NOMO-1 (cell line): ENCODE data around the gene PABPN1.
"Not testable (repeated sequence)": the region's sequence is repeated elsewhere in the genome, so short reads cannot be mapped to it uniquely, and the experiment has no call there.

Experiments
- DNase-seq, 2 experiments: peaks; one replicate each; lab custom pipeline; 2025; ENCODE audit not compliant: unreplicated experiment in 2 of 2; lab: John Stamatoyannopoulos, UW

The PABPN1 gene

DNA sequence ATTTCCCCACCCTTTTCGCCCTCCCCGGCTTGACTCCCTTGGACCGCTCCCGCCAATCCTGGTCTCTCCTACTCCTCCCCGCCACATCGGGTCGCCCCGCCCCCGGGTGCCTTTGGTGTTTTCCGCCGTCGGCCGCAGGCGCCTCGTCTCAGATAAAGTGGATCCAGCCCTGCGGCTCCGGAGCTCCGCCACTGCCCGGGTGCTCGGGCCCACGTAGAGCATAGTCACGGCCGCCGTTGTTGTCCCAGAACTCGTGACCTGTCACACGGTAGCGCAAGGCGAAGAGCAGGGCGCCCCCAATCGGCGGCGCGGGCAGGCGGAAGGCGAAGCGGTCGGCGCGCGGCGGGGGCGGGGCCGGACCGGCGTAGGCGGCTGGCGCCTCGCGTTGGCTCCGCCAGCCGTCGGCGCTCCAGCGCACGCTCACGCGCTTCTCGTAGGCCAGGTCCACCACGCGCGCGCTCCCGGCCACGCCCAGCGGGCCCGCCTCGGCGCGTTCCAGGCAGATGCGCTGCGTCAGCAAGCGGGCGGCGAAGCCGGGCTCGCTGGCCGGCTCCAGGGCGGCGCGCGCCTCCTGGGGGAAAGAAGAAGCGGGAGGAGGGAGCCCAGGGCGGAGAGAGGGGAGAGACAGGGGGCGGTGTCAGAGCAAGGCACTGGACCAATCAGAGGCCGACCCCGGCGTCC is 19.8 kb upstream of the PABPN1 start:
- DNase-seq: peak; percentile 96 to 100

GRCh38 chr14:23301969-23302289 is 19.3 kb upstream of the PABPN1 start:
- no peak for DNase-seq

DNA sequence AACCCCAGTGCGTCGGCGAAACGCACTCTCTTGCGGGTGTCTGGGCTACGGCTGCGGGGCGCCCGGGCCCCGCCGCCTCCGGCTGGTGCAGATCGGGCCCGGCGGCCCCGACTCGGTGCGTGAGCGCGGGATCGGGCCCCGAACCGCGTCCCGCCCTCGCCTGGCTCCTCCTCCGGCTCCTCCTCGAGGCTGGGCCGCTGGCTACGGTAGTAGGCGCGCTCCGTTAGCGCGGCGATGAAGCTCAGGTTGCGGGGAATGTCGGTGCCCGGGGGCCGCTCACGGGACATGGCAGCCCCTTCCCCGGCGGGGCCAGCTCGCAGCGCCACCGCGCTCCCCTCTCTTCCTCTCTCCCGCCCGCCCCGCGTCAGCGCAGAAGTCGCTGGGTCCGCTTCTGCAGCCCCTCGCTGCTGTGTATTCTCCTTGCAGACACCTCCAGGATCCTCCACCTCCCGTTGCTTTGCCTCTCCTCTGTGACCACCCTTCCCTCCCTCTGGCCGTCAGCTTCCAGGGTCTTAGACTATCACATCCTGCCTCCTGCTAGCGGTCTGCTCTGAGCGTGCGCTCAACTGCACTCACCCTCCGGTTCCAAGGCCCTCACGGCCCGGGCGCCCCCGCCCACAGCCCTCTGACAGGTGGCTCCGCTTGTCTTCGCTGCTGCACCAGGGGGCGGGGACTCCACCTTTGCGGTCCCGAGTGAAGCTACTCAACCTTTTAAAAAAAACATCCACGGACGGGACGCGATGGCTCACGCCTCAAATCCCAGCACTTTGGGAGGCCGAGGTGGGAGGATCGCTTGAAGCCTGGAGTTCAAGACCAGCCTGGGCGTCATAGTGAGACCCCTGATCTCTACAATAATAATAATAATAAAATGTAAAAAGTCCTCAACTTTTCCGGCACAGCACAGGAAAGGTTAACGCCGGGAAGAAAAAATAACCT is 18.7 kb upstream of the PABPN1 start, which contains the start of gene PPP1R3E:
Gene PPP1R3E (minus strand): TSS at position 570 of the 936 bp plus-strand sequence. CDS start 283 bp downstream, at position 287.
- peak; percentile 40 to 52 for DNase-seq

DNA sequence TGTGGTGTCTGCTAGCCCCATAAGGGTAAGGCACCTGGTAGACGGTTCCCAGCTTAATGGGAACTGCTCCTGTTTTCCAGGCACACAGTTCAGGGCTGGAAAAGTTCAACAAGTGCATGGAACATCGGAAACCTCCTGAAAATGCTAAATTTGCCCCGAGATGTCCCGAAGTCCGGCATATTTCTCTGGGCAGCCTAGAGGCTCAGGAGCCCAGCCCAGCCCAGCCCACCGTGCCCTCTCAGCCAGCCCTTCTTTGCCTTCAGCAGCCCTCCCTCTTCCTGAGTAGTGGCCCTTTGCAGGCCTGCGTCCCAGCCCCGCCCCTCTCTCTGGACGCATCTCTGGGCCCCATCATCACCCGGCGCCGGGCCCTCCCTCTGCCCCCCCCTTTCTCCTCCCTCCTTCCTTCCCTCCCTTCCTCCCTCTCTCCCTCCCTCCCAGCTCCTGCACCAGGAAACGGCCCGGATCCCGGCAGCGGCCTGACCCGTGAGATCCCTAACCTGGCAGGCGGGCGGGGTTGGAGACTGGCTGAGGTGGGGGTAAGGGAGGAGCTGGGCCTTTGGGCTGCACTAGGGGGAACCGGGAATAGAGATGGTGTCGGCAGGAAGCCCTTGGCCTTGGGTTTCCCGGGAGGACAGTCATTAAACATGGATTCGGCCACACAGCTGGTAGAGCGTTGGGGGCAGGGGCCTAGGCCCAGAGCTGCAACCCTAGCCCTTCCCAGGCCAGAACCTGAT is 14.7 kb upstream of the PABPN1 start, which contains the start of gene BCL2L2:
Gene BCL2L2 (plus strand): TSS at position 422 of the 734 bp plus-strand sequence. CDS start 935 bp downstream, outside the sequence.
- peak; percentile 56 to 76 for DNase-seq

DNA sequence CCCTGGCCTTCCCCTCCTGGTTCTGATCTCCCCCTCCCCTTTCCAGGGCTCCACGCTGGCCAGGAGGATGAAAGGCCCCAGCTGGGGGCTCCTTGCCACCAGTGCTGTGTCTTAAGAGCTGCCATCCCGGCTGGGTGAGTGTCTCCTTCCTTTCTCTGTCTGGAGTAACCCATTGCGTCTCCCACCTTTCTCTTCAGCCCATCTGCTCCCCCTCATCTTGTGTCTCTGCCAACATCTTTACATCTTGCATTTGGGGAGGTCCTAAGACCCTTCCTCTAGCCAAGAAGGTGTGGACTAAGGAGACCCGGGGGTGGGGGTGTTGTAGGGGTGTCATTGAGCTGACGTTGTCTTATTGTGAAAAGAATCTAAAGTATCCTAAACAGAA is 14.1 kb upstream of the PABPN1 start:
- no peak for DNase-seq

DNA sequence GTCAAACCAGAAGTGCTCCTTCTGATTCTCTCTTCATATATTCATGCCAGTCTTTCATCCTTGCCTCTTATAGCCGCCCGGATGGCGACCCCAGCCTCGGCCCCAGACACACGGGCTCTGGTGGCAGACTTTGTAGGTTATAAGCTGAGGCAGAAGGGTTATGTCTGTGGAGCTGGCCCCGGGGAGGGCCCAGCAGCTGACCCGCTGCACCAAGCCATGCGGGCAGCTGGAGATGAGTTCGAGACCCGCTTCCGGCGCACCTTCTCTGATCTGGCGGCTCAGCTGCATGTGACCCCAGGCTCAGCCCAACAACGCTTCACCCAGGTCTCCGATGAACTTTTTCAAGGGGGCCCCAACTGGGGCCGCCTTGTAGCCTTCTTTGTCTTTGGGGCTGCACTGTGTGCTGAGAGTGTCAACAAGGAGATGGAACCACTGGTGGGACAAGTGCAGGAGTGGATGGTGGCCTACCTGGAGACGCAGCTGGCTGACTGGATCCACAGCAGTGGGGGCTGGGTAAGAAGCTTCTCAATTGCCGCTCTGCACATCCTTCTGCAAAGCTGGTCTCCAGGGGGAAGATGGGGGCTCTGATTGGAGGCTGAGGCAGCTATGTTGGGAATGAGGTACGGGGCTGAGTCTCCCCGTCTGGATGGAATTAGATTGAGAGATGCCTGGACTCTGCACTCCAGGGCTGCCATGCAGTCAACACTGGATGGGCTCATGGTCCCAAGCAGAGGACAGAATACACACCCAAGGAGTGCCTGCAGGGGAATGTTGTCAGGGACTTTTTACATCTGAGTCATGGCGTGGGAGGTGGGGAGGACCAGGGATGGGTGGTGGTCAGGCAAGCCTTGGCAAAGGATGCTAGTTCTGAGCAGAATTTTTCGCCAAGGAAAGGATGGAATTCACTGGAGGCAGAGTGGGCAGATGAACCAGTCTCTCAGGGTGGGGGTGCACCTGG is 13.3 kb upstream of the PABPN1 start:
- DNase-seq: no peak

- no peak for DNase-seq
Observed at GRCh38 chr14:23308721-23309445, 12.4 kb upstream of the PABPN1 start.

DNA sequence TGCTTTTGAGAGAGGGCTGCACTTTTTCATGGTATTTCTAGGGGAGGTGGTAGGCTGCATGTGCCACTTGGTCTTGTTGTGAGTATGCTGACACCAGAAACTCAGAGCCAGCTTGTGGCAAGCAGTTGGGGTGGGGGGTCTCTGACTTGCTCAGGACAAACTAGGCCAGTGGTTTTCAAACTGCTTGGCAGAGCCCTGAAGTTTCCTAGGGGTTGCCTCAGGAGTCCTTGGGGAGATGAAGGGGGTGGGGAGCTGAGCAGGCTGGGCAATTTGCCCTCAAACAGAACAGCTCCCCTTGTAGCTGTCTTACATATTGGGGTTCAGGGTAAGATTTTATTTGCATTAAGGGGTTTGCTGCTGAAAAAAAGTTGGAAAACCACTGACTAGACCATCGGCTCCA is 10.7 kb upstream of the PABPN1 start:
- DNase-seq: no peak

DNA sequence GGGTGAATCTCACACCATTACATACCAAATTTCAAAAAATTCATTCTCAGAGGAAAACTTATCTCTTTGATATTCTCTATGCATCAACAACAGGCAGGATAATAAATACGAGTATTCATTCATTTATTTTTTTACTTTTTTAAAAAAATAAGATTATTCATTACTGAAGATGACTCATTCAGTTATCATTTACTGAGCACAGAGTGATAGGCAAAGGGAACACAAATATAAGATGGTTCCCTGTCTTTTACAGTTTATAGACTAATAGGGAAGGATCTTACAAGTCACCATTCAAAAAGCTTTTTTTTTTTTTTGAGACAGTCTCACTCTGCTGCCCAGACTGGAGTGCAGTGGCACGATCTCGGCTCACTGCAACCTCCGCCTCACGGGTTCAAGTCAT is 5.0 kb upstream of the PABPN1 start:
- no peak for DNase-seq

DNA sequence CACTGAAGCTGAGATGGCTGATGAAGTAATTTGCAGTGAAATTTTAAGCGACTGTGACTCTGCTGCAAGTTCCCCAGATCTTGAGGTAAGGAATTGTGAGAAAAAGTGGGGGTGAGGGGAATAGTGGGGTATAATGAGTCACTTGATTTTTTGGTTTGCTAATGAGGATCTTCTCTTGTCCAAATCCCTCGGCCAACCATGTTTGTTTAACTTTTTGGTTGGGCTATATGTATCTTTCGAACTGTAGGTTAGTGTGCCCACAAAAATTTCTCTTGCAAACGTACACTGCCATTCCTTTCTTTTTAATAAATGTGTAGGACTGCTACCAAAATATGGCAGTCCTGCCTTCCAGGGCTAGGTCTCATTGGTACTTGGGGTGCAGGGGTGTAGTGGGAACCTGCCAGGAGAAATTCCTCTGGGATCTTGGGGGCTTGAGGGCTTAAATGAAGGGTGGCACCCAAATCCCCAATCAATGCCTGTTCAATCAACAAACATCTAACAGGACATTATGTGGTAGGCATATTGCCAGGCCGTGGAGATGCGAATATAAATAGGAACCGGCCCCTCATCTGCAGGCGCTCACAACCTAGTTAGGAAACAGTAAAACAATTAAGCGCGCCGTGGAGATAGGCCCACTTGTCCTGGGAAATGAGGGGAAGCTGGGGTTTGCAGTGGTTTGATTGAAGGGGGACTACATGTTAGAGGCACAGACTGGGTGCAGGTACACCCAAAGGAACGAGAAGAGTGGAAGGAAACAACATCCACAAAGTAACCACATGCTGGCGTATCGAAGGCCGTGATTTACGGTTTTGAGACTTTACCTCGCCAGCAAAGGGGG is 1.3 kb upstream of the PABPN1 start:
- no peak for DNase-seq

- peak; percentile 19 to 25 for DNase-seq
Observed at GRCh38 chr14:23321572-23322547, 603 bp downstream of the PABPN1 start.

DNA sequence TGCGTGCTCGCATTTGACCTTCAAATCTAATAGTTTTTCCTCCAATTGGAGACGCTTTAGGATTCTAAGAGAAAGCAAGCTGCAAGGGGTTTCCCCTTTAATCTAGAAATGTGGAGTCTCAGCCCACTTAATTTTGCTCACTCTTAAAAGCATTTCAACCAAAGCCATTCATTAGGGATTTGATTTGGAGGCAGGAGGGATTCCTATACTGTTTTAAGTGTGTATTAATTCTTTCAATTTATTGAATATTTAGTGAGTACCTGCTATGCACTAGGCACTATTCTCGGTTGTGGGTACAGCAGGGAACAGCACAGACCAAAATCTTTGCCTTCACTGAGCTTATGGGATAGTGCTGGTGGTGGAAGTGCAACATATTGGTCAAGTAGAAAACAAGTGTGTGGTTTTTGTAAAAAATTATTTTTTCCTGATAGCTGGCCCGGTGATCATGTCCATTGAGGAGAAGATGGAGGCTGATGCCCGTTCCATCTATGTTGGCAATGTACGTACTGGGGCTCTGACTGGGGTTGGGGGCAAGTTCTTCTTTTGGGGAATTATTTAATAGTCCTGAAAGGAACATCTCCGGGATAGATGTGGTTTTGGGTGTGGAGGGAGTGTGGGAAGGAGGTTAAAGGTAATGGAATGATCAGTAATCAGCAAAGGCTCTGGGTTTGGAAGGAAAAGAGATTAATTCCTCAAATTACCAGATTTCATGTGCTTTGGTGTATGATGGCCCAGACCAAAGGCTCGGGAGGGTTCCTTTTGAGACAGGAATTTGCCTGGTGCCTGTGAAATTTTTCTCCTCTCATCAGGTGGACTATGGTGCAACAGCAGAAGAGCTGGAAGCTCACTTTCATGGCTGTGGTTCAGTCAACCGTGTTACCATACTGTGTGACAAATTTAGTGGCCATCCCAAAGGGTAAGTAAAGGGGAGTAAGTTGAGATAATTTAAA is 1.6 kb downstream of the PABPN1 start:
- peak in 1 of 2 experiments; percentile 14 for DNase-seq

DNA sequence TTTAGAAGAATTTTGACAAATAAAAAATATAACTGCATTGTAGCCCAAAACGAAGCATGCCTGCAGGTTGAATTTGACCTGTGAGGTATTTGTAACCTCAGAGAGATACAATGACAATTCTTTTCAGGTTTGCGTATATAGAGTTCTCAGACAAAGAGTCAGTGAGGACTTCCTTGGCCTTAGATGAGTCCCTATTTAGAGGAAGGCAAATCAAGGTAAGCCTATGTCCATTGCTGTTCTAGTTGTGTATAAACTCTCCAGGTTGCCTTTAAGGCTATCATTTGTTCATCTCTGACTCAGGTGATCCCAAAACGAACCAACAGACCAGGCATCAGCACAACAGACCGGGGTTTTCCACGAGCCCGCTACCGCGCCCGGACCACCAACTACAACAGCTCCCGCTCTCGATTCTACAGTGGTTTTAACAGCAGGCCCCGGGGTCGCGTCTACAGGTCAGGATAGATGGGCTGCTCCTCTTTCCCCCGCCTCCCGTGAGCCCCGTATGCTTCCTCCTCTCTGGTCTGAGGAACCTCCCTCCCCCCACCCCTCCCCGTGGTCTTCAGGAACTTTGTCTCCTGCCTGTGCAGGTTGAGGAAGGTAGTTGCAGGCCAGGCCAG is 2.7 kb downstream of the PABPN1 start:
- DNase-seq: no peak

DNA sequence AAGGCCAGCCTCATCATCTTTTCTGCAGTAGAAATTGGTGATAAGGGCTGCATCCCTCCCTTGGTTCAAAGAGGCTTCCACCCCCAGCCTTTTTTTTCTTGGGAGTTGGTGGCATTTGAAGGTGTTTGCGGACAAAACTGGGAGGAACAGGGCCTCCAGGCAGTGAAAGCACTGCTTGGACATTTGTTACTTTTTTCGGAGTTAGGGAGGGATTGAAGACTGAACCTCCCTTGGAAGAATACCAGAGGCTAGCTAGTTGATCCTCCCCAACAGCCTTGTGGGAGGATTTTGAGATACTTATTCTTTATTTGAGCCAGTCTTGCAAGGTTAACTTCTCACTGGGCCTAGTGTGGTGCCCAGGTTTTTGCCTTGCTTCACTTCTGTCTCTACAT is 3.2 kb downstream of the PABPN1 start:
- no peak for DNase-seq

GRCh38 chr14:23324993-23325392 is 3.7 kb downstream of the PABPN1 start:
- DNase-seq: no peak

DNA sequence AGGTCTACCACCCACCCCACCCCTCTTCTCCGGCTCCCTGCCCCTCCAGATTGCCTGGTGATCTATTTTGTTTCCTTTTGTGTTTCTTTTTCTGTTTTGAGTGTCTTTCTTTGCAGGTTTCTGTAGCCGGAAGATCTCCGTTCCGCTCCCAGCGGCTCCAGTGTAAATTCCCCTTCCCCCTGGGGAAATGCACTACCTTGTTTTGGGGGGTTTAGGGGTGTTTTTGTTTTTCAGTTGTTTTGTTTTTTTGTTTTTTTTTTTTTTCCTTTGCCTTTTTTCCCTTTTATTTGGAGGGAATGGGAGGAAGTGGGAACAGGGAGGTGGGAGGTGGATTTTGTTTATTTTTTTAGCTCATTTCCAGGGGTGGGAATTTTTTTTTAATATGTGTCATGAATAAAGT is 4.5 kb downstream of the PABPN1 start:
- DNase-seq: not testable (repeated sequence)
